ENCODE measurements around the gene RFTN1.
A peak's percentile ranks its signal among the peaks of the same experiment; 100 is the strongest.

Gene RFTN1

GRCh38 chr3:16516695-16517481 is 3.4 kb upstream of the RFTN1 start:
- peak; percentile 33 for DNase-seq (ENCODE audit: extremely low spot score)
- ChIA-PET POLR2A (interaction anchor here (1.6 kb wide), 1 partner anchor 34 kb away, joined by 4 read pairs; no protein-coding TSS in a partner anchor), CTCF (interaction anchor here (0.5 to 1.5 kb wide), 5 partner anchors 15 to 249 kb away, joined by 3 to 6 read pairs (median 4); no protein-coding TSS in a partner anchor)
- no peak for TF ChIP-seq LEF1 (IDR thresholded peaks at IDR 0.05; ENCODE audit: borderline replicate concordance)
- no peak for TF ChIP-seq NFRKB (IDR thresholded peaks at IDR 0.05)
- no peak for TF ChIP-seq FOXM1 (IDR thresholded peaks at IDR 0.05; ENCODE audit: borderline replicate concordance)
- no peak for TF ChIP-seq FOXA1 (IDR thresholded peaks at IDR 0.05)
- no peak for TF ChIP-seq PKNOX1 (IDR thresholded peaks at IDR 0.05)
- no peak for TF ChIP-seq SUZ12 (IDR thresholded peaks at IDR 0.05)
- TF ChIP-seq TARDBP (IDR thresholded peaks at IDR 0.05), result no peak
- TF ChIP-seq HDGF (IDR thresholded peaks at IDR 0.05; ENCODE audit: borderline replicate concordance), result no peak
- TF ChIP-seq CTBP1 (IDR thresholded peaks at IDR 0.05; ENCODE audit: borderline replicate concordance), result no peak
- no peak for TF ChIP-seq ARNT (IDR thresholded peaks at IDR 0.05)
- no peak for TF ChIP-seq L3MBTL2 (conservative IDR thresholded peaks at IDR 0.05)
- TF ChIP-seq SP1 (IDR thresholded peaks at IDR 0.05), result no peak
- no peak for TF ChIP-seq ZNF384 (IDR thresholded peaks at IDR 0.05)
- no peak for TF ChIP-seq BHLHE40 (IDR thresholded peaks at IDR 0.05; ENCODE audit: borderline replicate concordance)
- no peak for TF ChIP-seq FOXK2 (IDR thresholded peaks at IDR 0.05)
- no peak for TF ChIP-seq ELF4 (IDR thresholded peaks at IDR 0.05)

DNA sequence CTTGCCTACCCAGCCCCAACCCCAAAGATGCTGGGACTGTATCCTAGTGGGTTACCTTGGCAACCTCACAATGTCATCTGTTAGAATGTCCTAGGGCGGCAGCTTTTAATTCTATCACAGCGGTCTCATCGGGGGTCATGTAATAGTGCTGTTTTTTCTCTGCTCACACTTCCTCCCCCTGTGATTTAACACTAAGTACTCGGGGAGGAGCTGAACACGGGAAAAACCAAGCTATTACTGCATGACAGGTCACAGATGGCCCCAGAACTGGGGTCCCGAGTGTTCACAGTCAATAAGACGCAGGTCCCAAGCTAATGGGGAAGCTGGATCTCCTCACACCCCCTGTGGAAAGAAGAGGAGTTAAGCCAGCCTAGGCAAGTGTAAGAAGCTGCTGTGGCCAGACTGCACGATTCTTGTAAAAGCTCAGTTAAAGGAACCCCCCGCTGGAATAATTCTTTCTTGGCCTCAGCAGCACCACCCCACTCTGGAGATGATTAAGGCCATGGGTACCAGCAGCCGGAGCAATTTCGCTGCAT is 2.5 kb upstream of the RFTN1 start:
- TF ChIP-seq SUZ12 (IDR thresholded peaks at IDR 0.05), result no peak
- no peak for DNase-seq (ENCODE audit: extremely low spot score)
- ChIA-PET POLR2A (interaction anchor here (1.6 kb wide), 1 partner anchor 35 kb away, joined by 4 read pairs; no protein-coding TSS in a partner anchor), CTCF (interaction anchor here (0.8 to 1.5 kb wide), 4 partner anchors 19 to 248 kb away, joined by 4 to 6 read pairs (median 5); no protein-coding TSS in a partner anchor)

- CTCF ChIA-PET, result no interaction called here
- no peak for TF ChIP-seq ZNF384 (IDR thresholded peaks at IDR 0.05)
- TF ChIP-seq NFRKB (IDR thresholded peaks at IDR 0.05), result no peak
- no peak for TF ChIP-seq TARDBP (IDR thresholded peaks at IDR 0.05)
- no peak for TF ChIP-seq FOXK2 (IDR thresholded peaks at IDR 0.05)
- no peak for TF ChIP-seq HDGF (IDR thresholded peaks at IDR 0.05; ENCODE audit: borderline replicate concordance)
- TF ChIP-seq FOXM1 (IDR thresholded peaks at IDR 0.05; ENCODE audit: borderline replicate concordance), result no peak
- no peak for TF ChIP-seq LEF1 (IDR thresholded peaks at IDR 0.05; ENCODE audit: borderline replicate concordance)
- TF ChIP-seq BHLHE40 (IDR thresholded peaks at IDR 0.05; ENCODE audit: borderline replicate concordance), result no peak
- TF ChIP-seq ARNT (IDR thresholded peaks at IDR 0.05), result no peak
- no peak for TF ChIP-seq L3MBTL2 (conservative IDR thresholded peaks at IDR 0.05)
- TF ChIP-seq FOXA1 (IDR thresholded peaks at IDR 0.05), result no peak
- TF ChIP-seq ELF4 (IDR thresholded peaks at IDR 0.05), result no peak
- no peak for TF ChIP-seq SUZ12 (IDR thresholded peaks at IDR 0.05)
- no peak for TF ChIP-seq SP1 (IDR thresholded peaks at IDR 0.05)
- no peak for TF ChIP-seq PKNOX1 (IDR thresholded peaks at IDR 0.05)
- no peak for TF ChIP-seq CTBP1 (IDR thresholded peaks at IDR 0.05; ENCODE audit: borderline replicate concordance)
- no peak for DNase-seq (ENCODE audit: extremely low spot score)
- POLR2A ChIA-PET, result no interaction called here
These were observed 1.4 kb upstream of the RFTN1 start for GRCh38 chr3:16514755-16515353.

DNA sequence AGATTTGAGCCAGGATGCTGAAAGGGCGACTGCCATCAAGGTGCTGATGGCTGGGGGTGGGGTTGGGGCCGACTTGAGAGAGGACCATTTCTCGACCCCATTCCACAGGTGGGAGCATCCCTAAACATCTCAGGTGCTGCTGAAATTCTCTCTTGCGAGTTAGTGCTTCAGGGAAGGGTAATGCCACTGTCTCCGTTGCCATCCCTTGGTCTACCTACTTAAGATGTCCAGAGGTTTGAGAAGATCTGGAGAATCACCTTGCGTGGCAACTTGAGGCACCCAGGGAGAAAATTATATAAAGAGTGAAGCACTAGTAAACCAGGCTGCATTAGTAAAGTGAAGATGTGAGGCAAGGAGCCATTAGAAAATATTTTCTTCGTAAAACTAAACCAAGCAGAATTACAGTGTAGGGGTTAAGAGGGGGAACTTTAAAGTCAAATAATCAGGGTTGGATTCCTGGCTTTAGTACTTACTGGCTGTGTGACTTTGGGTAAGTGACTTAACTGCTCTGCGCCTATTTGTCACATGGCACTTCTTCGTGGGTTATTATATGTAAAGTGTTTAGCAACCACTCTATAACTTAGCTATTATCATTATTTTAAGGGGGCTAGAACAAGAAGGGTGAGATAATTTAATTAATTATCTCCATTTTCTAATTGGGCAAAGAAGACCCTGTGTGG is 662 bp upstream of the RFTN1 start:
- CTCF ChIA-PET, result no interaction called here

DNA sequence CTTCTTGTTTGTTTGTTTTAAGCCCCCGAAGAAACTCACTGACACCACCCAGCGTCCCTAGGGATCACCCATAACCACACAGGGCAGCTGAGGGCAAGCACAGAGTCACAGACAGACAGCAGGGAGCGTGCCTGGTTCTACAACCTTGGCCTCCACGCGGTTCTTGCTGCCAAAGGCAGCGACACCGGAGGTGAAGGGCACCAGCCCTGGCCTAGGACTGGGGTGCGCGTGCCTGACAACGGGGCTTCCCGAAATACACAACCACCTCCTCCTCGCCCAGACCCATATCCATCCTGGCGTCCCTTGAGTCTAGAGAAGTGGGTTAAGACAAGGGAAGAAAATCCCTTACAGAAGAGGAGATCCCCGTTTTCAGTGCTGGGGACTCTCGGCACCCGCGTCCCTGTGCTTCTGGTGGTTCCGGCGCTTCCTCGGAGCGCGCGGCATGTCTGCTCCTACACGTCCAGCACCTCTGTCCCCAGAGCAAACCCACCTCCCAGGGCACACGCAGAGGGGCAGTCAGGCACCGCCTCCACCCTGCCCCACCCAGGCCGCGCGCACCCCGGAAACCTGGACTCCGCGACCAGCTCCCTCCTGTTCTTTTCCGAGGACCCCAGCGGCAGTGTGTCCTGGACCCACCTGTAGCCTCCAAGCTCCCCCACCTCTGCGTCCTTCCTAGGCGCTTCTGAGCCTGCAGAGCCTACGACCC is 911 bp downstream of the RFTN1 start:
- ChIA-PET CTCF (interaction anchor here (1.5 kb wide), 1 partner anchor 222 kb away, joined by 6 read pairs; no protein-coding TSS in a partner anchor), POLR2A (interaction anchor here (1.0 kb wide), 1 partner anchor 18 kb away, joined by 3 read pairs; no protein-coding TSS in a partner anchor)
- TF ChIP-seq SUZ12 (IDR thresholded peaks at IDR 0.05), result no peak
- TF ChIP-seq FOXM1 (IDR thresholded peaks at IDR 0.05; ENCODE audit: borderline replicate concordance), result no peak
- no peak for TF ChIP-seq HDGF (IDR thresholded peaks at IDR 0.05; ENCODE audit: borderline replicate concordance)
- no peak for TF ChIP-seq CTBP1 (IDR thresholded peaks at IDR 0.05; ENCODE audit: borderline replicate concordance)
- no peak for TF ChIP-seq ZNF384 (IDR thresholded peaks at IDR 0.05)
- TF ChIP-seq ARNT (IDR thresholded peaks at IDR 0.05), result no peak
- no peak for TF ChIP-seq NFRKB (IDR thresholded peaks at IDR 0.05)
- no peak for TF ChIP-seq LEF1 (IDR thresholded peaks at IDR 0.05; ENCODE audit: borderline replicate concordance)
- TF ChIP-seq FOXK2 (IDR thresholded peaks at IDR 0.05), result no peak
- TF ChIP-seq L3MBTL2 (conservative IDR thresholded peaks at IDR 0.05), result no peak
- no peak for TF ChIP-seq PKNOX1 (IDR thresholded peaks at IDR 0.05)
- no peak for TF ChIP-seq BHLHE40 (IDR thresholded peaks at IDR 0.05; ENCODE audit: borderline replicate concordance)
- DNase-seq (ENCODE audit: extremely low spot score), result no peak

More for the DNA sequence above, 662 bp upstream of the RFTN1 start:
- DNase-seq (ENCODE audit: extremely low spot score), result no peak
- POLR2A ChIA-PET, result no interaction called here
- TF ChIP-seq ELF4 (IDR thresholded peaks at IDR 0.05), result no peak
- no peak for TF ChIP-seq L3MBTL2 (conservative IDR thresholded peaks at IDR 0.05)

All from HEK293T (cell line).